SK-N-SH treated with all-trans-retinoic acid at 6 μM for 48 hours (cell line): ENCODE measurements around the gene PON2.

Source experiments
- ARNTL ChIP-seq: fragments of 450-650 bp; formaldehyde crosslinking; IDR thresholded peaks from 2 replicates; pipeline ENCODE4 v1.5.0; 2020; ENCODE audit warnings: low read depth, mild to moderate bottlenecking, moderate library complexity, borderline replicate concordance
- CREB5 ChIP-seq: fragments of 250-450 bp; sonication (Bioruptor Pico); IDR thresholded peaks from 2 replicates; pipeline ENCODE4 v1.5.1; 2020; ENCODE audit warnings: low read depth, mild to moderate bottlenecking, moderate library complexity
- CSDC2 ChIP-seq: fragments of 250-450 bp; sonication (Bioruptor Pico); IDR thresholded peaks from 2 replicates; pipeline ENCODE4 v1.5.0; 2020; ENCODE audit warnings: mild to moderate bottlenecking, moderate library complexity
- CSRNP3 ChIP-seq: fragments of 250-450 bp; sonication (Bioruptor Pico); IDR thresholded peaks from 2 replicates; pipeline ENCODE4 v1.5.1; 2021; ENCODE audit warnings: mild to moderate bottlenecking, moderate library complexity
- ISL1 ChIP-seq: fragments of 250-450 bp; sonication (Bioruptor Pico); IDR thresholded peaks from 2 replicates; pipeline ENCODE4 v2.1.2; 2022; ENCODE audit warnings: mild to moderate bottlenecking, moderate library complexity
- OSR1 ChIP-seq: fragments of 250-450 bp; sonication (Bioruptor Pico); IDR thresholded peaks from 2 replicates; pipeline ENCODE4 v1.8.0; 2022; ENCODE audit warnings: moderate library complexity, mild to moderate bottlenecking, inconsistent platforms
- PPARA ChIP-seq: fragments of 250-450 bp; sonication (Bioruptor Pico); IDR thresholded peaks from 2 replicates; pipeline ENCODE4 v1.5.0; 2020; ENCODE audit warnings: mild to moderate bottlenecking, borderline replicate concordance
- SNAI2 ChIP-seq: fragments of 250-450 bp; sonication (Bioruptor Pico); IDR thresholded peaks from 2 replicates; pipeline ENCODE4 v1.5.0; 2020; ENCODE audit warnings: mild to moderate bottlenecking, moderate library complexity
- ZC3H10 ChIP-seq: fragments of 250-450 bp; sonication (Bioruptor Pico); IDR thresholded peaks from 2 replicates; pipeline ENCODE4 v1.5.1; 2021; ENCODE audit warnings: mild to moderate bottlenecking, moderate library complexity
- ZFP3 ChIP-seq: fragments of 250-450 bp; sonication (Bioruptor Pico); IDR thresholded peaks from 2 replicates; pipeline ENCODE4 v1.5.0; 2020; ENCODE audit warnings: mild to moderate bottlenecking, moderate library complexity
- ZFP30 ChIP-seq: fragments of 450-650 bp; formaldehyde crosslinking; IDR thresholded peaks from 2 replicates; pipeline ENCODE4 v1.5.0; 2022; ENCODE audit warnings: mild to moderate bottlenecking, moderate library complexity
- ZNF565 ChIP-seq: fragments of 450-650 bp; formaldehyde crosslinking; conservative IDR thresholded peaks from 2 replicates; pipeline ENCODE4 v1.5.0; 2020; ENCODE audit warnings: low read depth, mild to moderate bottlenecking, moderate library complexity
- TF ChIP-seq, protein P1 (sequence below): fragments of 250-450 bp; sonication (Bioruptor Pico); IDR thresholded peaks from 2 replicates; pipeline ENCODE4 v1.8.0; 2020; ENCODE audit warnings: mild to moderate bottlenecking, moderate library complexity, borderline replicate concordance

DNA sequence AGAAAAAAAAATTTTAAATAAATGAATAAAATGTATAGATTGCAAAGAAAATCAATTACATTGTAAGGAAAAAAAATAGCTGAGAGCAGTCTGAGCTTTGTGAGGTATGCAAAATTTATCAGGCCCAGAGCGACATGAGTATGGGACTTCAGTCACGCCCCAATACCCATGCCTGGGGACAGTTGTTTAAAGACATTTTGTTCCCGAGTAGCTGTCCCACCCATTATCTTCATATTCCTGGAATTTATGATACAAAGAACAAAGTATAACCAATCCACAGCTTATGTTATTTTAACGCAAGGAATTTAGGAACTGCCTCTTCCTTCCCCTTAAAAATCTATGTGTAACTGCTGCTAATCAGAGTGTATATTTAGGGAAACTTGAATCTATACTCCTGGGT lies 1.6 kb upstream of the PON2 start:
- no peak for TF ChIP-seq CREB5 (CRISPR knock-in tag)
- TF ChIP-seq ARNTL (CRISPR knock-in tag): no peak
- TF ChIP-seq ZFP3 (CRISPR knock-in tag): no peak
- no peak for TF ChIP-seq SNAI2 (CRISPR knock-in tag)
- TF ChIP-seq ZNF565: no peak
- TF ChIP-seq CSRNP3: no peak
- no peak for TF ChIP-seq ZFP30 (CRISPR knock-in tag)
- TF ChIP-seq PPARA (CRISPR knock-in tag): no peak
- TF ChIP-seq ISL1 (CRISPR knock-in tag): no peak
- no peak for TF ChIP-seq ZC3H10 (CRISPR knock-in tag)
- TF ChIP-seq, protein P1, sequence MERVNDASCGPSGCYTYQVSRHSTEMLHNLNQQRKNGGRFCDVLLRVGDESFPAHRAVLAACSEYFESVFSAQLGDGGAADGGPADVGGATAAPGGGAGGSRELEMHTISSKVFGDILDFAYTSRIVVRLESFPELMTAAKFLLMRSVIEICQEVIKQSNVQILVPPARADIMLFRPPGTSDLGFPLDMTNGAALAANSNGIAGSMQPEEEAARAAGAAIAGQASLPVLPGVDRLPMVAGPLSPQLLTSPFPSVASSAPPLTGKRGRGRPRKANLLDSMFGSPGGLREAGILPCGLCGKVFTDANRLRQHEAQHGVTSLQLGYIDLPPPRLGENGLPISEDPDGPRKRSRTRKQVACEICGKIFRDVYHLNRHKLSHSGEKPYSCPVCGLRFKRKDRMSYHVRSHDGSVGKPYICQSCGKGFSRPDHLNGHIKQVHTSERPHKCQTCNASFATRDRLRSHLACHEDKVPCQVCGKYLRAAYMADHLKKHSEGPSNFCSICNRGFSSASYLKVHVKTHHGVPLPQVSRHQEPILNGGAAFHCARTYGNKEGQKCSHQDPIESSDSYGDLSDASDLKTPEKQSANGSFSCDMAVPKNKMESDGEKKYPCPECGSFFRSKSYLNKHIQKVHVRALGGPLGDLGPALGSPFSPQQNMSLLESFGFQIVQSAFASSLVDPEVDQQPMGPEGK: no peak
- TF ChIP-seq OSR1 (CRISPR knock-in tag): no peak
- TF ChIP-seq CSDC2 (CRISPR knock-in tag): no peak
